Neural cell (in vitro differentiated cells): ENCODE measurements around the gene LBR. TPM values are rescaled to one million over a fixed set of nuclear protein-coding genes. Genes with fewer than 3 reads are reported as not detected.

Experiments used
- H2AFZ ChIP-seq: fragments of 200-600, 300-800 bp; sonication (generic), shearing (Covaris generic); 2 replicates; pipeline ENCODE4 v1.6.0; 2014; ENCODE audit warnings: low read depth, mild to moderate bottlenecking, antibody characterized with exemption, low read length, moderate library complexity
- H3F3A ChIP-seq: fragments of 200-600 bp; shearing (Covaris generic); 2 replicates; pipeline ENCODE4 v1.6.1; 2016; ENCODE audit warnings: mild to moderate bottlenecking, moderate library complexity, mixed read lengths, antibody characterized with exemption, low read length; ENCODE audit not compliant: insufficient read depth, poor library complexity, severe bottlenecking
- H3K27ac ChIP-seq: fragments of 200-600, 300-800 bp; sonication (generic), shearing (Covaris generic); 2 replicates; pipeline ENCODE4 v1.5.1; 2014; ENCODE audit warnings: mild to moderate bottlenecking, low read length, moderate library complexity
- H3K27me3 ChIP-seq: fragments of 300-800, 200-600 bp; sonication (generic), shearing (Covaris generic); 2 replicates; pipeline ENCODE4 v1.6.0; 2014; ENCODE audit warnings: mild to moderate bottlenecking, low read depth, low read length, moderate library complexity; ENCODE audit not compliant: insufficient read depth
- H3K36me3 ChIP-seq: fragments of 300-800, 200-600 bp; sonication (generic), shearing (Covaris generic); 2 replicates; pipeline ENCODE4 v1.5.1; 2014; ENCODE audit warnings: mild to moderate bottlenecking, antibody characterized with exemption, low read length, moderate library complexity; ENCODE audit not compliant: insufficient read depth
- H3K4me2 ChIP-seq: fragments of 300-800, 200-600 bp; sonication (generic), shearing (Covaris generic); 2 replicates; pipeline ENCODE4 v1.6.0; 2014; ENCODE audit warnings: mild to moderate bottlenecking, low read length
- H3K4me3 ChIP-seq: fragments of 300-800, 200-600 bp; sonication (generic), shearing (Covaris generic); 2 replicates; pipeline ENCODE4 v1.5.1; 2014; ENCODE audit warnings: mild to moderate bottlenecking, low read length, moderate library complexity
- H3K79me2 ChIP-seq: fragments of 200-600 bp; shearing (Covaris generic); replicated peaks from 2 replicates; pipeline ENCODE4 v1.6.0; 2014; ENCODE audit warnings: mild to moderate bottlenecking, low read length, moderate library complexity; ENCODE audit not compliant: insufficient read depth
- H3K9ac ChIP-seq: fragments of 300-800, 200-600 bp; sonication (generic), shearing (Covaris generic); 2 replicates; pipeline ENCODE4 v1.6.1; 2016; ENCODE audit warnings: mild to moderate bottlenecking, low read length, mixed read lengths
- H3K9me2 ChIP-seq: fragments of 200-600 bp; shearing (Covaris generic); 2 replicates; pipeline ENCODE4 v1.6.1; 2016; ENCODE audit warnings: mild to moderate bottlenecking, low read length, mixed read lengths; ENCODE audit not compliant: insufficient read depth
- H3K9me3 ChIP-seq: fragments of 200-600, 300-800 bp; sonication (generic), shearing (Covaris generic); 2 replicates; pipeline ENCODE4 v1.6.1; 2016; ENCODE audit warnings: mild to moderate bottlenecking, mixed run types, low read length, moderate library complexity, mixed read lengths
- H4K20me1 ChIP-seq: fragments of 200-600 bp; shearing (Covaris generic); 2 replicates; pipeline ENCODE4 v1.6.1; 2016; ENCODE audit warnings: mild to moderate bottlenecking, mixed run types; ENCODE audit not compliant: insufficient read depth
- CTCF ChIP-seq: fragments of 450-650 bp; IDR thresholded peaks from 2 replicates; pipeline ENCODE4 v1.5.1; 2014; ENCODE audit warnings: antibody characterized with exemption, mild to moderate bottlenecking, moderate library complexity; ENCODE audit not compliant: poor library complexity, severe bottlenecking
- EP300 ChIP-seq: fragments of 450-650 bp; conservative IDR thresholded peaks from 2 replicates; pipeline ENCODE4 v1.6.1; 2014; ENCODE audit warnings: antibody characterized with exemption, mild to moderate bottlenecking, moderate library complexity; ENCODE audit not compliant: poor library complexity, severe bottlenecking
- EZH2 ChIP-seq: fragments of 200-600, 300-800 bp; shearing (Covaris generic), sonication (generic); IDR thresholded peaks from 2 replicates; pipeline ENCODE4 v1.6.1; 2014; ENCODE audit warnings: antibody characterized with exemption, low read length, borderline replicate concordance, mild to moderate bottlenecking; ENCODE audit not compliant: insufficient read depth, poor library complexity, severe bottlenecking
- MXI1 ChIP-seq: fragments of 450-650 bp; conservative IDR thresholded peaks from 2 replicates; pipeline ENCODE4 v1.6.1; 2014; ENCODE audit warnings: antibody characterized with exemption, mild to moderate bottlenecking; ENCODE audit not compliant: poor library complexity, severe bottlenecking
- POLR2AphosphoS5 ChIP-seq: IDR thresholded peaks from 2 replicates; pipeline ENCODE4 v1.6.1; 2012
- RAD21 ChIP-seq: fragments of 450-650 bp; conservative IDR thresholded peaks from 2 replicates; pipeline ENCODE4 v1.6.1; 2014; ENCODE audit warnings: antibody characterized with exemption, mild to moderate bottlenecking, moderate library complexity
- REST ChIP-seq: IDR thresholded peaks from 2 replicates; pipeline ENCODE4 v1.6.1; 2012; ENCODE audit warnings: borderline replicate concordance
- SMC3 ChIP-seq: fragments of 450-650 bp; conservative IDR thresholded peaks from 2 replicates; pipeline ENCODE4 v1.6.1; 2014; ENCODE audit warnings: antibody characterized with exemption, mild to moderate bottlenecking, moderate library complexity; ENCODE audit not compliant: poor library complexity
- TAF1 ChIP-seq: IDR thresholded peaks from 2 replicates; pipeline ENCODE4 v1.6.1; 2012; ENCODE audit warnings: low read depth
- polyA plus RNA-seq: library from polyadenylated mRNA; depleted of rRNA; stranded (reverse); fragments of >200 nt; gene quantifications from 2 replicates; pipeline ENCODE4 v1.2.3, GENCODE V29; 2014

Gene LBR
- polyA plus RNA-seq, 1 donor from 2014 or later, result 156 TPM

DNA sequence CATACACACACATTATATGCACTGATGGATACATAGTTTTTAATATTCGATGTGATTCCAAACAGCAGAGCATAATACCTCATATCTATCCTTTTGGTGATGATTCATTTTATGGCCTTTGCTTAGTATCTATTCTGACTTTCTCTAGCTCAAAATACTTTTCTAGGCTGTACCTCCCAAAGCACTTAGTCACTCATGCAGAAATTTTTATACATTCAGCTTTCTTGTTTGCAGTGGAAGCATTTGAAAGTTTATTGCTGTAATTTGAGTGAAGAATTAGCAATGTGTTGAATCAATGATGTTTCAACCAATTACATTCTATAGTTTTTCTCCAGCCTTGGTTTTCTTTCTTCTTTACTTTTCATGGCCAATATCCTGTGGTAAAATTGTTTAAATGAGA, 66.7 kb downstream of the LBR start:
- Histone ChIP-seq H3K4me2 (no peak overlapping the region), H3K27ac (no peak overlapping the region), H3K36me3 (no peaks in the 10 kb centered on the region), H3K4me3 (no peak overlapping the region), H4K20me1 (no peaks in the 10 kb centered on the region), H3K9me3 (no peaks in the 10 kb centered on the region), H3F3A (no peaks in the 10 kb centered on the region), H3K9ac (no peak overlapping the region), H3K79me2 (no peaks in the 10 kb centered on the region), H3K27me3 (no peaks in the 10 kb centered on the region), H2AFZ (no peak overlapping the region), H3K9me2 (no peaks in the 10 kb centered on the region)
- TF ChIP-seq POLR2AphosphoS5, result no peak
- no peak for TF ChIP-seq EZH2
- no peak for TF ChIP-seq RAD21
- no peak for TF ChIP-seq EP300
- TF ChIP-seq CTCF, result no peak
- no peak for TF ChIP-seq SMC3
- TF ChIP-seq MXI1, result no peak
- no peak for TF ChIP-seq TAF1
- TF ChIP-seq REST, result no peak

- Histone ChIP-seq H3K27ac (no peak overlapping the region), H3K79me2 (no peaks in the 10 kb centered on the region), H3F3A (no peaks in the 10 kb centered on the region), H4K20me1 (no peaks in the 10 kb centered on the region), H3K27me3 (no peaks in the 10 kb centered on the region), H3K9ac (no peak overlapping the region), H2AFZ (no peak overlapping the region), H3K36me3 (no peaks in the 10 kb centered on the region), H3K4me2 (no peak overlapping the region), H3K9me2 (no peaks in the 10 kb centered on the region), H3K9me3 (no peaks in the 10 kb centered on the region), H3K4me3 (no peak overlapping the region)
- TF ChIP-seq CTCF (no peak), RAD21 (no peak), TAF1 (no peak), EP300 (no peak), REST (no peak), POLR2AphosphoS5 (no peak), MXI1 (no peak), SMC3 (no peak), EZH2 (no peak)
Measured at GRCh38 chr1:225360119-225360518, 67.7 kb downstream of the LBR start.
